ENCODE results near the gene ELAC2.

ELAC2 gene

DNA sequence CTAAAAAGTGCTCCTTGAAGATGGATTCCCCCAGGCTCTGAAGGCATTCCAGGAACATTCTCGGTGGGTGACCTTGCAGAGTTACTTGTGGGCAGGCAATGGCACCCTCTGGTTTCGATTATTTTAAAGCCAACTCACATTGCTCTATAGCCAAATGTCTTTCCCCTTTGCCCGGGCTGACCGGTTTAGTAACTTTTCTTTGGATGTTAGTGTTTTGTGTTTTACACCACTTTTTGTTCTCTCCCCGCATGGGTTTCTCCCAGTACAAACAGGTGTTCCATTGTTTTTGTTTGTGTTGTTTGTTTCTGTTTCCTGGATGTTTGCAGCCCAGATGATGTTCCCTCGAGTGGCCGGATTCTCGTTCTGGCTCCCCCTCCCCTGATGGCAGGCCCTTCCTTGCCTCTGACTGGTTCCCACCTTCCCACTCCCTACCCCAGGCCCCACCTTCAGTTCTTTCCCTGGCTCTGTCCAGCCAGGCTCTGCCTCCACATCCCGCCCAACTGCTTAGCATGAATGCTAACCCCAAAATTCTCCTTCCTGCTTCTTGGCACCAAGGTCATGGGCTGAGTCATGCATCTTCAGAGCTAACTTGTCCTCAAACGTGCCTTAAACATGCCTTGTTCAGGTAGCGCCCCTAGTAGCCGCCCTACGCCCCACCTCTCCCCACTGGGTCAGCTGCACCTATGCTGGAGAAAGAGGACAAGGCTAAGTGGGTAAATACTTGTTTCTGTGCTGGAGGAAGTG, 40.6 kb downstream of the ELAC2 start:
- H3K4me3 ChIP-seq (ENCODE audit: low read depth, low read length) = no peak overlapping the region
- no peak for DNase-seq (ENCODE audit: low read depth)

DNA sequence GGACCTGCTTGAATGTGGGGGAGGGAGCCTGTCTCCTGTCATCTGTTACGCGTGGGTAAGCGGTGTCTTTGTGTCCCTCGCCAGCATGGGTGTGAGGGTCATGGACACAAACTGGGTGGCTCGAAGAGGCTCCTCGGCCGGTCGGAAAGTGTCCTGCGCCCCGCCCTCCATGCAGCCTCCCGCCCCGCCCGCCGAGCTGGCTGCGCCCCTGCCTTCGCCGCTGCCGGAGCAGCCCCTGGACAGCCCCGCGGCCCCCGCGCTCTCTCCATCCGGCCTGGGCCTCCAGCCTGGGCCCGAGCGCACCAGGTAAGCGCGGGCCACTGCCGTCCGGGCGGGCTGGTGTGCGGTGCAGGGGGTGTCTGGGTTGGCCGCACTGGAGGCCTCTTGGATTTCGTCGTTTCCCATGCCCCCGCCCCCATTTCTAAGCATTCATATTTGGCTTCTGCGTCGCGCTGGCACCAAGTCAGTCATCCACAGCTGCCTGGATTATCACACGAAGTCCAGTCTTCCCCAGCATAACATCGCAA, 43.8 kb downstream of the ELAC2 start:
- TF ChIP-seq, protein P1, sequence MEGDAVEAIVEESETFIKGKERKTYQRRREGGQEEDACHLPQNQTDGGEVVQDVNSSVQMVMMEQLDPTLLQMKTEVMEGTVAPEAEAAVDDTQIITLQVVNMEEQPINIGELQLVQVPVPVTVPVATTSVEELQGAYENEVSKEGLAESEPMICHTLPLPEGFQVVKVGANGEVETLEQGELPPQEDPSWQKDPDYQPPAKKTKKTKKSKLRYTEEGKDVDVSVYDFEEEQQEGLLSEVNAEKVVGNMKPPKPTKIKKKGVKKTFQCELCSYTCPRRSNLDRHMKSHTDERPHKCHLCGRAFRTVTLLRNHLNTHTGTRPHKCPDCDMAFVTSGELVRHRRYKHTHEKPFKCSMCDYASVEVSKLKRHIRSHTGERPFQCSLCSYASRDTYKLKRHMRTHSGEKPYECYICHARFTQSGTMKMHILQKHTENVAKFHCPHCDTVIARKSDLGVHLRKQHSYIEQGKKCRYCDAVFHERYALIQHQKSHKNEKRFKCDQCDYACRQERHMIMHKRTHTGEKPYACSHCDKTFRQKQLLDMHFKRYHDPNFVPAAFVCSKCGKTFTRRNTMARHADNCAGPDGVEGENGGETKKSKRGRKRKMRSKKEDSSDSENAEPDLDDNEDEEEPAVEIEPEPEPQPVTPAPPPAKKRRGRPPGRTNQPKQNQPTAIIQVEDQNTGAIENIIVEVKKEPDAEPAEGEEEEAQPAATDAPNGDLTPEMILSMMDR (IDR thresholded peaks at IDR 0.05; ENCODE audit: control insufficient read depth, extremely low read depth, insufficient read depth) = no peak
- no peak overlapping the region for H3K4me3 ChIP-seq (ENCODE audit: low read depth, low read length)
- DNase-seq (ENCODE audit: low read depth) = no peak

More for the DNA sequence above, 40.6 kb downstream of the ELAC2 start:
- TF ChIP-seq, protein P1 (IDR thresholded peaks at IDR 0.05; ENCODE audit: control insufficient read depth, extremely low read depth, insufficient read depth) = no peak

DNA sequence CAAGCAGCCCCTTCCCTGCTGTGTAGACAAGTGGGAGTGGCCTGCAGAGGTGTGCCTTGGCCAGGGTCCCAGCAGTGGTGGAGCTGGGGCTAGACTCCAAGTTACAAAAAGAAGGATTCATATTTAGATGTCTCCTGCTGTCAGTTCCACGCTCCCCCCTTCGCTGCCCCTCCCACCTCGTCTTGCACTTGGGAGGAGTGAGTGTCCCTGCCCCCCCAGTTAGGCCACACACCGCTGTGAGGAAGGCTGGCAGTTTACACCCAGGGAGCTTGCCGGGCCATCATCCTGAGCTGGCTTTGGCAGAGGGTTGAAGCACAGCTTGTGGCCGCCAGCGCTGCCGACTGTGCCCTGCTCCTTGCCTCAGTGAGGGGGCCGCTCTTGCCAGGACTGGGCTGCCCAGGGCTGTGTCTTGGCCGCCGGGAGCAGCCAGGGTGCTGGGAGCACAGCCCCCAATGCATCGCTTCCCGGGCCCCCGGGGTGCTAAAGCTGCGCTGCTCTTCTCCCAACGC, 44.3 kb downstream of the ELAC2 start:
- no peak for DNase-seq (ENCODE audit: low read depth)
- TF ChIP-seq, protein P1 (IDR thresholded peaks at IDR 0.05; ENCODE audit: control insufficient read depth, extremely low read depth, insufficient read depth) = no peak
- no peak overlapping the region for H3K4me3 ChIP-seq (ENCODE audit: low read depth, low read length)

DNA sequence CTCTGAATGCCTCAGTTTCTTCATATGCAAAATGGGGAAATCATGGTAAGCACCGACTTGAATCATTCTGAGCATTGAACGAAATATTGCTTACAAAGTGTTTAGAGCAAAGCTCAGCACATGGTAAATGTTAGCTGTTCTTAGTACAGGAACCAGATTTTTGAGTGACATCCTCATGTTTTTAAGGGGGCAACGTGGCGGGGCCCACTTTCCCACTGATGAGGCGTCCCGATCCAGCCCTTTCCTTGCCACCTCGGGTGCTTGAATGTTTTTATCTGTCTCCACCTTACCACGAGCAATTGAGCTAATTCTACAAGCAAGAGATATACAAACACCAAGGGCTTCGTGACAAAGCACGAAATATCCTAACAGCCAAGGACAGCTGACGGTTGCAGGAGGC, 49.9 kb downstream of the ELAC2 start:
- TF ChIP-seq, protein P1 (IDR thresholded peaks at IDR 0.05; ENCODE audit: control insufficient read depth, extremely low read depth, insufficient read depth) = no peak
- no peak for DNase-seq (ENCODE audit: low read depth)
- no peak overlapping the region for H3K4me3 ChIP-seq (ENCODE audit: low read depth, low read length)

DNA sequence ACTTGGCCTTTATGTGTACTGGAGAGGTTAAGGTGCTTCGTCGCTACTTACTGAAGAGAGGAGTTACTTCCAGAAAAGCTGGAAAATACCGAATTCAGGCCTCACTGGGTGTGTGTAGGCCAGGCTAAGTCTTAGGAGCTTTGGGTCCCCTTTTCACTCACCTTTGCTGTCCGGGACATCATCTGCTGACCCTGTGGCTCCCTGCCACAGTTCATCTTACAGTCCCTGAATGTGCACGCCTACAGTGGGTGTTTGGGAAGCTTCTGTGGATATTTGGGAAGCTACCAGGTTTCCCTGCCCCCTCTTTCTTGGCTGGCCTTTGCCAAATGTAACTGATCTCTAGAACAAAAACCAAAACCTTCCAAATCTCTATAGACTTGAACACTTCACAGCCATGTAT, 51.4 kb downstream of the ELAC2 start:
- H3K4me3 ChIP-seq (ENCODE audit: low read depth, low read length) = no peak overlapping the region
- TF ChIP-seq, protein P1 (IDR thresholded peaks at IDR 0.05; ENCODE audit: control insufficient read depth, extremely low read depth, insufficient read depth) = no peak
- DNase-seq (ENCODE audit: low read depth) = no peak

DNA sequence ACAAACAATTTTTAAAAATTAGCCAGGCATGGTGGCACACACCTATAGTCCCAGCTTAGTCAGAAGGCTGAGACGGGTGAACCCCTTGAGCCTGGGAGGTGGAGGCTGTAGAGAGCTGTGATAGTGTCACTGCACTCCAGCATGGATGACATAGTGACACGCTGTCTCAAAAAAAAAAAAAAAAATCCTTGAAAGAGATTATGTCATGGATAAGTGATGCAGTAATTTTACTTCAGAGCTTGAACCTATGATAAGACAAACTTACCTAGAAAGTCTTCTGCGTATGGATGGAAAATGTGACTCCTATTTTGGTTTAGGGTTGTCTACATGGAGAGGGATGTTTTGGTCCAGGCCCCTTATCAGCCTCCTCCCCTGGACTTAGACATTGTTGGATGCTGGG, 51.8 kb downstream of the ELAC2 start:
- TF ChIP-seq, protein P1 (IDR thresholded peaks at IDR 0.05; ENCODE audit: control insufficient read depth, extremely low read depth, insufficient read depth) = no peak
- no peak for DNase-seq (ENCODE audit: low read depth)
- H3K4me3 ChIP-seq (ENCODE audit: low read depth, low read length) = no peak overlapping the region
